Measurements from ENCODE around the gene TSC1.

- TF ChIP-seq POLR2A (IDR thresholded peaks at IDR 0.05), result no peak
- TF ChIP-seq CTCF (IDR thresholded peaks at IDR 0.05), result no peak
These were observed 32.2 kb upstream of the TSC1 start for GRCh38 chr9:132976571-132976970.

All from transverse colon (tissue), 3 donors.